Left cardiac atrium (tissue), 4 donors: ENCODE data around the gene SEC24D. TPM values are rescaled to one million over a fixed set of nuclear protein-coding genes. Genes with fewer than 3 reads are reported as not detected.

Experiments
- ATAC-seq, 2 donors: fragments of 200-7000 bp; cut with Tn5 transposase; one replicate each; pipeline ENCODE4 v1.9.1; 2020; ENCODE audit warnings: mild to moderate bottlenecking in 2 of 2, moderate library complexity in 2 of 2
- DNase-seq: peaks from one replicate; pipeline ENCODE4 v3.0.0-alpha.2; 2020
- intact Hi-C, 2 donors: fragments of 100-400 bp; cut with DNase I; formaldehyde crosslinking; loops; one replicate each; pipeline versions ENCODE4 v1.14.1 to v1.15.1; 2022 to 2023
- total RNA-seq, 2 donors: library from RNA; stranded (reverse); fragmentation: NEBNext Ultra II Directional; extraction: Animal tissue kit (Norgen Biotek cat#: 25700); gene quantifications; one replicate each; pipeline ENCODE4 v1.2.1, GENCODE V29; 2021
- donor health status: DM: no; HTN: yes; CAD: no.
- donor health status: DM: no; HTN: yes; CAD: no; lungs with severe emphysema.
- donor health status: DM: yes; HTN: yes; CAD: no.
- donor health status: Dilated cardiomyopathy.

SEC24D gene
- total RNA-seq, 2 donors from 2014 or later, result 23.6 to 42.7 TPM

DNA sequence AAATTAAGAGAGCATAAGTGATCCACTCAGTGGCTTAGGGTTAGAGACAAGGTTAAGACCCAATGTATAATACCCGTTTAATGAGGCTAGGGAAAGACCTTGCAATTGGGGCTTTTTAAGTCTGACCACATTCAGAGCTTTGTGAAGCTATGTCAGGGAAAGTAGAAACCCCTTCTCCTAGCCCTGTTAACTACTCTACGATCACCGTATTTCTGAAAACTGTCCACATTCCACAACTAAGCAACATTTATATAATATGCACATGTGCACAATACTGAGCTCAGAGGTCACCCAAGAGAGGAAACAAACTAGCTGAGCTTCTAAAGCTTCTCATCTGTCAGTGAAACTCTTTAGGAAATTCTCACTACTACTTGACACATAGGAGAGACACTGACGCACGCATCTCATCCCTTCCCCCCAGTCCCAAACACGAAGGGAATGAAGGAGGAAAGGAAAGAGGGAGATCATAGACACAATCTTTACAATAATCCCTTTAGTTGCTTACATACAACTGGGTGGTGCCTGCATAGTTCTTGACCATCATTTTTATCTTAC, 94.5 kb downstream of the SEC24D start:
- ATAC-seq, result peak; percentile 29 to 41
- intact Hi-C loops, result loop anchor here in 1 of 2 donors (1.0 to 2.0 kb wide), 2 partner anchors 149 to 228 kb away; no protein-coding TSS in a partner anchor

DNA sequence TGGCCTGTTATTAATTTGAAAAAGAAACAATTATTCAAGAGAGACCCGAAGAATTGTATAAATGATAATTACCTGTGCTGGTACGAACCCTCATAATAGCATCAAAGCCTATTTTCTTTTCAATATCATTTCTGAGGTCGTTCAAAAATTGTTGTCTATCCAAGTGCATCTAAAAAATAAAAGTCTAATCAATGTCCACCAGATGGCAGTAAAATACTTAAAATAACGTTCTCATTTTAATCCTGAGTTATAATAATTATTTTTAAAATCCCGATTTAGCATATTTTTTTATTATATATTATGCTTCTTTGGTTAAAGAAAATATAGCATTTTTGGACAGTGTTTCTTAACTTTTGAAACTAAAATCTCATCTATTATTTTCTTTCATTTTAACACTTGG, 95.1 kb downstream of the SEC24D start:
- DNase-seq, result no peak
- ATAC-seq, result no peak
- intact Hi-C loops, result loop anchor here in 1 of 2 donors (1.0 to 2.0 kb wide), 2 partner anchors 150 to 228 kb away; no protein-coding TSS in a partner anchor

More for the DNA sequence above, 94.5 kb downstream of the SEC24D start:
- no peak for DNase-seq

DNA sequence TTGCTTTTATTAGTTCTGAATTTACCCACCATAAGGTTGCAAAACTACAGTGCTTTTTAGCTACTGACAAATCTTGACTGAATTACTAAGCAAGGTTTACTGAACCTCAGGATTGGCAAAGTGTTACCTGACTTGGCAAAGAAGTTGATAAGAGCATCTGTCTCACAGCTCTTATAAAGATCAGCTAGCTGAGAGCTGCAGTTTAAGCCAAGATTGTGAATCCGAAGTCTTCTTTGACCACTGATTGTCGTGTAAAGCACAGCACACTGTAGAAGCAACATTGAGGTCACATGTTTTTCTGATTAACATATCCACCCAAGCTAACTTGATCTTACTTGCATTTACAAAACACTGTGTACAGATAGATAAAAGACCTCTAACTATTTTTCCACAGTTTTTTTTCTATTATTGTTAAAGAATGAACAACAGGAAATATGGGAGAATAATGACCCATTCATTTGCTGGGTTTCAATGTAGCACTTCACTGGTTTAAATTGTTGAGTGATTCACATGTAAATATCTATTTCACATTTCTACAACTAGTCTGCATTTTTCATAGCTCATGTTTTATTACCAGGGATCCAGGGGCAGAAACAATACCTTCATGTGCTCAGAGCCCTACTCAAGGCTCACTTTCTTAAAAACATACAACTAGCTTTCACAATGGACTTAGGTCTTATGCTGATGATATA, 96.8 kb downstream of the SEC24D start:
- ATAC-seq (no peak), DNase-seq (no peak)
- intact Hi-C loops, result no loop called here

DNA sequence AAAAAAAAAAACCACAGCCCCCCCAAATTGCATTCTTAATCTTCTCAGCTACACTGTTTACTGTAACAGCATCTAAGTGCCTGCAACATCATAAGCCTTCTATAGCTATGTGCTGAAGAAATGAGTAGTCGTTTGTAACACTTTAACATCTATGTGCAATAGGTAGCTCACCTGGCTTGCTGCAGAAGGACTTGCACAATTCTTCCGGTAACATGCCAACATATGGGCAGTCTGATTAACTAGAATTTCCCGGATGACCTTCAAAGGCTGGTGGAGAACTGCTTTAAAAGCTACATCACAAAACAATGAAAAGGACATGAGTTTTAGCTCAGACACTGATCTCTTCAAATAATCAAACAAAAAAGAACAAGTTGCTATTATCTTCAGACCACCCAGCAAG, 97.8 kb downstream of the SEC24D start:
- no peak for DNase-seq
- ATAC-seq, result no peak
- intact Hi-C loops, result no loop called here

DNA sequence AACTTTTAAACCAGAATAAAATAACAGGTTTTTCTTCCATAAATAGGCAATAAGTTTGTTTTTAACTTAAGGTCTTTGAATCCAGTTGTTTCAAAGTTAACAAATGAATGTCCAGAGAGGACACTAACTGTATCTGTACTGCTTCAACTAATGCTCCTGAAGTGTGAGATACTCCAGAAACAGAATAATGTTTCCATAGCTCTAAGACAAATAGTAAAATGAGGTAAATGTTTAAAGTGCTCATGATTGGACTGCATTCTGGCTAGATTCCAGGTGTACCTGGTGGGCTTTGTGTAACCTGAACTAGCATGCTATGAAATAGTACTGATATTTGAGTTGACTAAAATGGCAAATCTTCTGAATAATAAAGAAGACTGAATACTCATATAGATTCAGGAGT, 99.0 kb downstream of the SEC24D start:
- ATAC-seq (no peak), DNase-seq (no peak)
- intact Hi-C loops, result no loop called here

DNA sequence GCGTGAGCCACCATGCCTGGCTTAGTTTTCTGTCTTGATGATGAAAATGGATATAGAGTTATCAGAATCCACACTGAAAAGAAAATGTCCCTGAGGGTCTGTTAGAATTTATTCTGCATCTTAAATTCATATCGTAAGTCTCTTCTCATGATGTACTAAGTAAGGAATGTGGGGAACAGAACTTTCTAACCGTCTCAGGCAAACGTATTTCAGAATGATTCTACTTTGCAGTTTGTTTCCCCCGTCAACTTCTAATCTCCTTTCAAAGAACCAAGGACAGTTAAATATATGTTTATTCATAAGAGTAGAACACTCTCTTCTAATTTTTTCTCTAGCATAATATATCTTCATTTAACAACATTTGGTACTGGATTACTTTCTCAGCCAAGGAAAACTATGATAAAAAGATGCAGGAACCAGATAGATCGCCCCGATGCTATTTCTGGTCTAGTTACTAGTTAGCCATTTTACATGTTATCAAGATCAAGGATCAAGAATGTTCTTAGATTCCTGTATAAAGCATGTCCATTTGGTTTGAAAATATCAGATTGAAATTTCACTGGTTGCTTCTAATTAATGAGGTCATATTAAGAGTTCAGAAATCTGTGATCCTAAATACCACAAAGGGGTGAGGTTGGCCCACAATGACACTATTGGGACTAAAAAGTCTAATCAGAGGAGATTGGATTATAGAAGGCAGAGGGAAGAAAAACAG, 101.3 kb downstream of the SEC24D start:
- DNase-seq, result no peak
- intact Hi-C loops, result no loop called here
- no peak for ATAC-seq

DNA sequence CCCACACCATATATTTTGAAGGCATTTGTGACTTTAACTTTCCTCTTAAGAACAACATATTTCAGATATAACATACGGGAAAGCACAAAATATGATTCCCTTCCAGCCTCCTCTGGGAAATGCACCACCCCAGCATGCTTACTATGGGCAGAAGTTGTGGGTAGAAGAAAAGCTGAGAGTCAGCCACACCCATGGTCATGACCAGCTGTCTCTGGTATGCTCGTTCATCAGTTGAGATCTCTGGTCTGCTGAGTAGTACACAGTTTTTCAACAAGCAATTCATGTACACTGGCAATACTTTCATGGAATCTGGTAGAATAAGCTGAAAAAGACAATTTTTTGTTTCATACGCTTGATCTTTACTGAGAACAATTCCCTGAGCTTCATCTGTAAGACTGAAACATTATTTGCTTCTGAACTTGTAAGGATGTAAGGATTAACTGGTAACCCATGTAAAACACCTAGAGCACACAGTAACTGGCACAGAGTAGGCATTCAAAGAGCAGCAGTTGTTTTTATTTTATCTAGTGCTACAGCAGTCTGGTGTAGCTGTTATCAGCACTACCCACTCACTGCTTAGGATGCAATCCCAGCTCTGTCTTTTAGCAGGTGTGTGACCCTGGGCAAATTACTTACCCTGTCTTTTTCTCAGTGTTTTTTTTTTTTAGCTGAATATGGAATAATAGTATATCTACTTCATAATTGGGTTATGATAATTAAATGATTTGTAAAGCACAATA, 103.2 kb downstream of the SEC24D start:
- DNase-seq, result no peak
- ATAC-seq, result peak in 1 of 2 donors; percentile 61
- intact Hi-C loops, result no loop called here

DNA sequence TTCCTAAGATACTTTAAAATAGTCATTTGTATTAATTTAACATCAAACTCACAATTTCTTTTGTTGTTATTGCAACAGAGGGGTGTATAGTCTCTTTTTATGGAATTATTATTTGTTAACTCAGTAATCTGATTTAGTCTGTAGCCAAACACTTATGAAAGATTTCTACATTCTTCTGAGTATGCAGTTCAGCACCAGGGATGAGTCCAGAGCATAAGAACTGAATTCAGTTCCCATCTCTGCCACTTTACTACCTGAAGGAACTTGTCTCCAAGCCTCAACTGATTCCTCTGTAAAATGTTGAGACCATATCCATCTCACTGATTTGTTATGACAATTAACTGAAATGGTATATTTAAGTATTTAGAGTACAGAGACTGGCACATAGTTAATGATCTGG, 105.2 kb downstream of the SEC24D start:
- ATAC-seq (no peak), DNase-seq (no peak)
- intact Hi-C loops, result no loop called here

DNA sequence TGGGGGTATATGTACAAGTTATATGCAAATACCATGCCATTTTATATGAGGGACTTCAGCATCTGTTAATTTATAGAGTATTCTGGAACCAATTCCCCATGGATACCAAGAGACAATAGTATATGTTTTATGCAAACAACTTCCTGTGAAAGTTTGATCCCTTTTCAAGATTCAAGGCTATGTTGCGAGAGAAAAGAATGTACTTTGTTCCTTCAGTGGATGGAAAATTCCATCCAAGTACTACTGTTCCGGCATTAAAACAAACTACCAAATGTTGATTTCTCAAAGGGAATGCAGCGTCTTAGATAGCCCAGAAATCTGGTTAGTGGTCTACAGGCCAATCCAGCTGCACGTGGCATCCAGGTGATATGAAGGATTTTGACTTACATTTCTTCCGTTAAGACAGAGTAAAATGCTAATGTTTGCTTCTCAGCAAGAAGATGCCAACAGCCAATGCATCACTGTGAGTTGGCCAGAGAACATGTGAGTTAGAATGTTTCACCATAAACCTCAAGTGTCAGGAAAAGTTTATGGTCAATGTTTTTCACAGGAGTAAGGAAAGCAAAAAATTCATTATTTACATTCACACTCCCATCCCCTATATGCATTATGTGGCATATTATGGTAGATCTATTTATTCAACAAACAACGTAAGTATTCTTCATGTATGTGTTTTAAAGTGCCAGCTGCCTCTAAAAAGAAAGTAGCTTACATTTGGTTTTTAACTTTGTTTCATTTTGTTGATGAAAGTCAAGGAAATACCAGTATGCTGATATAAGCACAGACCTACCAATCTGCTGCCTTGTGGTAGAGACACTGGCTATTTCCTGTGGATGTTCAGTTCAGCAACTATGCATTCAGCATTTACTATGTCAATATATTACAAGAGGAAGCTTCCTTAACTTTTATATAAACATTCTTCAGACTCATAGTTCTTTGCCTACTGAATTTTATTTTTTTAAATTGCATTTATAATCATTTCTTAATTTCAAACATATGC, 106.3 kb downstream of the SEC24D start:
- DNase-seq, result no peak
- ATAC-seq, result no peak
- intact Hi-C loops, result no loop called here

DNA sequence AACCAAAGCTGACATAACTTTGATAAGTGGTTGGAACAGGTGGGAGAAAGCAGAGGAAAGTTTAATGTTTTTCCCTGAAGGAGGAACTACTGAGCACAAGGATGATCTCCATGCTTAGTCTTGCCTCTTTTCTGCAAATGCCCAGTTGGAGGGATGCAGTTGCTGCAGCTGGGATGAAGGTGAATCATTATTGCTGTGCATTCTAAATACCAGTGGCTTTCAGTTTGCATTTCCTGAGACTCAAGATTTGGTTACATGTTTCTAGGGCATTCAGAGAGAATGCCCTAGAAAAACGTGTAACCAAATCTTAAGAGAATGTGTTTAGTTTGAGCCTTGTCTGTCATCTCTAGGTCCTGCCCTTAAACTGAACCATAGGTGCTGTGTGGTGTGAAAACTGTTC, 108.6 kb downstream of the SEC24D start:
- no peak for DNase-seq
- no peak for ATAC-seq
- intact Hi-C loops, result no loop called here

DNA sequence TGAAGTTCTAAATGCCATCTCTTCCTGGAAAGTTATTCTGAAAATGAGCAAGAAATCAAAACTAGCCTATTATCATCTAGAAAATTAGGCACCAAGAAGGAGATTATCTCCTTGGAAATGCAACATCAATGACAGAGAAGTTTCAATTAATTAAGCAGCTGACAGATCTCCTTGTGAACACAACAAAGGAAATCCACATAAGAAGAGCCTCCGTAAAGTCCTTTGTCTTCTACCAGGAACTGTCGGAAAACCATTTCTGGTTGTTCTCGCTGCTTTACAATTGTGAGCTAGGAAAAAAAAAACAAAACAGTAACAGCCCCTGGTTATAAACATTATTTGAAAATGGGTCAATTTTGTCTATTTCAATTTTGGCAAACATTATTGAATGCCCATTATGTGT, 112.6 kb downstream of the SEC24D start:
- DNase-seq (no peak), ATAC-seq (no peak)
- intact Hi-C loops, result no loop called here

DNA sequence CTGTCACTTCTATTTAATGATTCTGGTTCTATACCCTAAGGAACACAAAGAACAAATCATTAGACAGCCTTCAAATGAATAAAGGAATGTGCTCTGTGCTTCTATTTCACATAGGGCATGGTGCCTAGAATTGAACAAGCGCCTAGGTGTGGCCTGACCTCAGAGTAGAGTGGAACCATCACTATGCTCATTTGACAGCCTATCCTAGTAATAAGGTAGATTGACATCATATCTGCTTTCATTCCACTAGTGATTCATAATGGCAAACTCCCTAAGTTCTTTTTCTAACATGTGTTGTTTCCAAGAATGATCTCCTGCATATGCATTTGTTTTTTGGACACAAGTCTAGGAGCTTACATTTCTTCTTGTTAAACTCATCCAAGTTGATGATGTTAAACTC, 114.2 kb downstream of the SEC24D start:
- no peak for DNase-seq
- ATAC-seq, result peak in 1 of 2 donors; percentile 22
- intact Hi-C loops, result no loop called here

DNA sequence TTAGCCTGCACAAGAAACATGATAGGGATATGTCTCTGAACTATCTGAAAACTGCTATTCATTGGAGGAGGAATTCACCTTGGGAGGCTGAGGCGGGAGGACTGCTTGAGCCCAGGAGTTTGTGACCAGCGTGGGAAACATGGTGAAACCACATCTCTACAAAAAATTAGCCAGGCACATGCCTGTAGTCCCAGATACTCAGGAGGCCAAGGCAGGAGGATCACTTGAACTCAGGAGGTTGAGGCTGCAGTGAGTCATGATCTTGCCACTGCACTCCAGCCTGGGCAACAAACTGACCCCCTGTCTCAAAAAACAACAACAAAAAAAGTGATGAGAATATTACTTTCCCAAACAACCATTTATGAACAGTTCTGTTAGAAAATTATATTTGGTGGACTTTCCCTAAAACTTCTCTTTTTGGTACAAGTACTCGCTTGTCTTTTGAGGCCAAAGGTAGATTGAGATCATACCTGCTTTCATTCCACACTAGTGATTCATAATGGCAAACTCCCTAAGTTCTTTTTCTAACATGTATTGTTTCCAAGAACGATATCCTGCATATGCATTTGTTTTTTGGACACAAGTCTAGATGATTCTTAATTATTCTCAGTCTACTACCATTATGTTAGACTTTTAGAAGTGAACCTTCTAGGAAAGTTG, 117.3 kb downstream of the SEC24D start:
- no peak for DNase-seq
- intact Hi-C loops, result no loop called here
- ATAC-seq, result no peak

DNA sequence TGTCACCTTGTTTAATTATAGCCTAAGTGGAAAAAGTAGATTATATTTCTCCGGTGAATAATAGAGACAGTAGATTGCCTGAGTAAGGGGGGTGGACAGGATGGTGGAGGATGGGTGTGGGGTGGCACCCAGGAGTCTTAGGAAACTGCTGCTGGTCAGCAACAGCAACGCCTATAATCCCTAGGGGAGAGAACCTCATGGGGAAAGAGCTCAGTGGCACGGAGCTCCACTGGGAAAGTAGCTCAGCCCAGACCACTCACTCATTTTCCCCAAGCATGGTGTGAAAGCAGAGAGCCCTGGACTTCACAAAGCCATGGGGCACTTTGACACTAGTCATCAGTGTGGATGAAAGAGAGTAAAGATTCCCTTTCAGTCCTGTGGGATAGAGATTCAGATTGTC, 119.6 kb downstream of the SEC24D start:
- DNase-seq (no peak), ATAC-seq (no peak)
- intact Hi-C loops, result no loop called here

DNA sequence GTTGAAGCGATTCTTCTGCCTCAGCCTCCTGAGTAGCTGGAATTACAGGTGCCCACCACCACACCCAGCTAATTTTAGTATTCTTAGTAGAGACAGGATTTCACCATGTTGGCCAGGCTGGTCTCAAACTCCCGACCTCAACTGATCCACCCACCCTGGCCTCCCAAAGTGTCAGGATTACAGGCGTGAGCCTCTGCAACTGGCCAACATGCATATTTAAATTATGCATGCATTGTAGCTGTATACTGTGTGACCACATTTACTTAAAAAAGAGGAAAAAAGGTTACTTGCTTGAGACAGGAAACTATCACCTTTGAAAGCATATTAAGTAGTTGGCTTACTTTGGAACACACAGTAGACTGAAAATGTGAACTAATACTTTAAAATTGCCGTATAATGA, 121.2 kb downstream of the SEC24D start:
- DNase-seq (no peak), ATAC-seq (no peak)
- intact Hi-C loops, result no loop called here

DNA sequence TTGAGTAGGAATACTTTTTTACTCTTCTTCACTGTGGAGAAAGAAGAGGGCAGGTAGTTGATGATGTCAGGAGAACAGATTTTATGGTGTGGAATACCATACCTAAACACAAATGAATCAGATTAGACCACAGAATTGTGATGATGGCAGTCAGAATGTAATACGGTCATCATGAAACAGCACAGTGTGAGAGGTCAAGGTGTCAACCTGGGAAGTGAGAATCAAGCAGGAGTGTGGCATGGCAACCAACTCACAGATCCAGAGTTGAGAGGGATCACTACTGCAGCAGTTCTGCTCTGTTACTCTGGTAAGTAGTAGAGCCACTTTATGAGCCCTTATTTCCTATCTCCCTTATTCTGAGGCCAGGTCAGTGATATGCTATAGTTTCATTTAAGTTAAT, 123.1 kb downstream of the SEC24D start:
- ATAC-seq (no peak), DNase-seq (no peak)
- intact Hi-C loops, result no loop called here

DNA sequence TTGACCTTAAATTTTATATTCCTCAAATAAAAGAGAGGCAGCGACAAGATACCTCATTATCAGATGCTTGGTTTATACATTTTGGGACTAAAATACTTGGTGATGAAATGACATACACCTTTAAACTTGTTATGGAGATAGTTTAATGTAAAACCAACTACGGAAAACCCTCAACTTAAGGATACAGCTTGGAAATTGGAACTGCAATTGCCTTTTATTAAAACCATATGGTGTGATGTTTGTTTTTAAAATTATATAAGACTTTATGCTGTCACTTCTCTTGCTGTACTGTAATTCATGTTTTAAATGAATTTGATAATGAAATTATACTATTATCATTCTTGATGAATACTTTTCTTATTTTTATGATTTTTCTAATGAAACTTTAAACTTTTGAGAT, 124.9 kb downstream of the SEC24D start:
- intact Hi-C loops, result no loop called here
- DNase-seq (no peak), ATAC-seq (no peak)

DNA sequence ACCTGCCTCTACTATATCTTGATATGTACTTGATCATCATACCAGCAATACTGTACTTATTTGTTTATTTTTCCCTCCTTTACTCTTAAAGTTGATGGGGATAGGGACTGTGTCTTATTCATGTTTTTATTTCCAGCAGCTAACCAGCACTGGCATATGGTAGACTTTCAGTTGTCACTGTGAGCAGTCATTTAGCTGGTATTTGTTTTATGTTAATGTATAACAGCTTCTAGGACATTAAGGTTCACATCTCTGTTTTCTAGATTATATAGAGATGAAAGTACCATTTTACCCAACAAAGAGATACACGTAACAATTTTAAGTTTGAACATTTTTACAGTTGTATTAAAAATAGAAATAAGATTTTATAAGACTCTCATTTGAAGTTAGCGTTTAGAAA, 132.8 kb downstream of the SEC24D start:
- intact Hi-C loops, result no loop called here

More for the DNA sequence above, 132.8 kb downstream of the SEC24D start:
- no peak for ATAC-seq
- no peak for DNase-seq
